HG03280 (cell line): ENCODE measurements around the gene CNTNAP4.
A peak's percentile ranks its signal among the peaks of the same experiment; 100 is the strongest.

Experiments used
- ATAC-seq: cut with Tn5 transposase; IDR thresholded peaks from one replicate; pipeline ENCODE4 v1.9.1; 2021; ENCODE audit warnings: mild to moderate bottlenecking, moderate library complexity; ENCODE audit not compliant: unreplicated experiment

Gene CNTNAP4

DNA sequence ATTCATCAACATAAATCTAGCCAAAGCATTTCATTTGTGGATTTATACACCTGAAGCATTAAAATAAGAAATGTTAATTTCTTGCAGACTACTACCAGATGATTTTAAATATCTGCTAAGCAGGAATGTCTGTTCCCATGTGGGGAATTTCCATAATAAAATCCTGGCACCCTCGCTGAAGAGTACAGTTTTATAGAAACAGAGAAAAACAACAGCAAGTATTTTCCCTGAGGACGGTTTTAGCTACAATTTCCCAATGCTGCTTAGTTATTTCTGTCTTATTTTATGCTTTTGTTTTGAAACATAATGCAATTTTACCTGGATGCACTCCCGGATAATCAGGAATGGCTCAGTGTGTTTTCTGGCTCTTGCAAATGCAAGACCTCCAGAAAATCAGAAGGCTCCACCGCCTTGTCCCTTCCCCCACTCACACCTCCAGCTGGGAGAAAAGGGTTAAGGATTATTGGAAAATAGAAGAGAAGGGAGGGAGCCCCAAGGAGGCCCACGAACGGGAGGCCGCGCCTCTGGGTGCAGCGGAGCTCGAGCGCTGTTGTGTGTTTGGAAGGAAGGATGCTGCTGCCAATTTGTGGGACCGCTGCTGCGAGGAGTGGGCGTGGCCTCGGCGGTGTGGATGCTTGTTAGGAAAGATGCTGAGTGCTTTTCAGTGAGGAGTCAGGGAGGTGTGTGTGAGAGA is at the start of gene CNTNAP4:
Gene CNTNAP4, plus strand, starts transcription at position 657 of the 694 bp plus-strand sequence. CDS start 262 bp downstream, outside the sequence.
- no peak for ATAC-seq

- no peak for ATAC-seq
Observed at GRCh38 chr16:76228546-76229146, 48.6 kb upstream of the CNTNAP4 start.

GRCh38 chr16:76232704-76233103 is 44.5 kb upstream of the CNTNAP4 start:
- no peak for ATAC-seq

- ATAC-seq = no peak
Observed at GRCh38 chr16:76235025-76235424, 42.2 kb upstream of the CNTNAP4 start.

DNA sequence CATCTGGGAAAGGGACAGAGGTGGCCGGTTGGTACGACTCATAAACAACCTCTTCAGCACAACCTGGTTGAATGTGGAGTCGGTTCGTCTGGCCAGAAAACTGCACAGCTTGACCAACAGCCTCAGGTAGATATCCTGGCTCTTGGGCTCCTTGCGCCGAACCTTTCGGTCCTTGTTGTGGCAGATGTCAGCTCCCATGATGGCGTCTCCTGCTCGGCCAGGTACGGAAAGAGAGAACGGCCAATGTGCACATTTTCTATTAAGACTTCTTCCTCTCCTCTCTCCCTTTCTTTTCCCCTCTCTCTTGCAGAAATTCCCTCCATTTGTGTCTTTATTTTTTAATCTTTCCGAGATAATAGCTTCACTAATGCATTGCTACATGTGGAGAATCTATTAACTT is 41.8 kb upstream of the CNTNAP4 start:
- no peak for ATAC-seq

GRCh38 chr16:76237471-76237870 is 39.7 kb upstream of the CNTNAP4 start:
- ATAC-seq = no peak

DNA sequence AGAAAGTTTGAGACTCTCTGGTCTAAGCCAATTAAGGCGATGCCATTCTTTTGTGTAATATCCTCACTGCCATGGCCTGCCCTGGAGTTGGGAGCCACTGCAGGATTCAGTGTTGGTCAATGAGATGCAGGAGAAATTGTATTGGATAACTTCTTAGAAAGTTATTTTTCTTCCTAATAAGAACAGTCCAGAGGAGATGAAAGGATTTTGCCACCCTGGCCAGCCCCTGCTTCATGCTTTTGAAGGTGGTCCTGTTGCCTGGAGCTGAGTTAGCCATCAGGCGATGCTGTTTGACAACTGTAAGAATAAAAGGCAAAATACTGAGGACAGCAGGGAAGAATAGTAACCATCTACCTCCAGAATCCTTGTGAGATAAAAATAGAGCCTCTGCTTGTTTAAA is 35.4 kb upstream of the CNTNAP4 start:
- no peak for ATAC-seq

GRCh38 chr16:76243620-76244019 is 33.6 kb upstream of the CNTNAP4 start:
- no peak for ATAC-seq

- no peak for ATAC-seq
Observed at GRCh38 chr16:76246587-76246986, 30.6 kb upstream of the CNTNAP4 start.

DNA sequence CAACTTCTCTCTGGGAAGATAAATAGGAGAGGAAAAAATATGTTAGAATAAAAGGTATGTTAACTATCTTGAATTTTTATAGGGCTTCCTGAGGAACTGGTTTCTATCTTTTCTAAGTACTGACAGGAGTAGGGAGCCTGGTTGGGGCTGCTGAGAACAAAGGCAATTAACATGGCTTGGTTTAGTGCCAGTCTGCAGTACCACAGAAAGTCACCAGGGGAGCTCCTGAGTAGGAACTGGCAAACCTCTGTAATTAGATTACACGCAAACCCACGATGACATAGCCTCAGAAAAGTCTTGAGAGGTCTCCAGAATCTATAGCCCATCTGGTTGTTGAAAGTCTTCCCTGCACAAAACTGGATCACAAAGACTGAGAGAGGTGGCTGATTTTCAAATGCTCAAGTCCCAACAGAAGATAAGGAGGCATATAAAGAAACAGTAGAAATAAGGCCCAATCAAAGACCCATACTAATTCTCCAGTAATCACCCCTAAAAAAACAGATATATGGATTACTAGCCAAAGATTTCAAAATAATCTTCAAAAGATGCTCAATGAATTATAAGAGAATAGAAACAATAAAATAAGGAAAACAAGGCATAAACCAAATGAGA is 11.7 kb upstream of the CNTNAP4 start:
- peak; percentile 92 for ATAC-seq

DNA sequence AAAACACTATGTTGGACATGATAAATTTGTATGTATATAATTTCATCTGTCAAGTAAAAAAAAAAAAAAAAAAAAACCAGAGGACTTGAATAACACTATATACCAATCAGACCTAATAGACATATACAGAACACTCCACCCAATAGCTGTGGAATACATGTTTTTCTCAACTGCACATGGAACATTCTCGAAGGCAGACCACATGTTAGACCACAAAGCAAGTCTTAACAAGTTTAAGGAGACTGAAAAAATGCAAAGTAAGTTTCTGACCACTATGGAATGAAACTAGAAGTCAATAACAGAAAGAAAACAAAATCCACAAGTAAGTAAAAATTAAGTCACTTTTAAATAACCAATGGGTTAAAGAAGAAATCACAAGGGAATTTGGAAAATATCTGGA is 8.4 kb upstream of the CNTNAP4 start:
- ATAC-seq = no peak

DNA sequence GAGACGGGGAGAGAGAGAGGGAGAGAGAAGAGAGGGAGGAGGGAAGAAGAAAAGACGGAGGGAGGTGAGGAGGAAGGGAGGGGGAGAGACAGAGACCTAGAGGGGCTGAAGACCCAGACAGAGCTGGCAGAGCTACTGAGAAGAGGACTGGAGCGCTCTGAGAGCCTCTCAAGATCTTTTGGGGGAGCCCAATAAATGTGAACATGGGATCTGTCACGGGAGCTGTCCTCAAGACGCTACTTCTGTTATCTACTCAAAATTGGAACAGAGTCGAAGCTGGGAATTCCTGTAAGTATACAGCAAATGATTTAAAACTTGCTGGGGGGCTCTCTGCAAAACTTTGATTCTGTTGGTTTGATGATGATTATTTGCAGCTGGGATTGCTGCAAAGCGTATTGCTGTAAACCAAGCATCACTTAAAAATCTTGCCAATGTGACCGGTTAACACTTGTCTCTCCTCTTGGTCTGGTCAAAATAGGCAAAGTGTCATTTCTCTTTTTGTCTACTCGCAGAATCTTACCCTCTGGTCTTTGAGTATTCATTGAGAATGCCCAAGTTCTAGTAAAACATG is 344 bp downstream of the CNTNAP4 start:
- ATAC-seq = no peak

DNA sequence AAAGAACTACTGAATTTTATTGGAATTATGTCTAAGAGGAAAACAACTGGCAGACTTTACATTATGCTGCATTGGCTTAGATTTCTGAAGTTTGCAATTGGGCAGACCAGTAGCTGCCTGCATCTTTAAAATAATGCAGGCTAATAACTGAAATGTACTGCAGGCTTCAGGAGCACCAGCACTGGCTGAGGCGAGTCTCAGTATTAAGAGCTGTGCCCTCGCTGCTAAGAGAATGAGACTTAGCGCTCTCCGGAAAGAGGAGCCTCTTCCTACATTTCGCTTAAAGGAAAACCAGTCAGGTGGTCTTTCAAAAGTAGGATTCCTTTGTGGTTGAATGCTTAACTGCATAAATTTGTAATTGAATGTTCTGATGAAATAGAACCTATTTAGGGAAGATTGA is 885 bp downstream of the CNTNAP4 start:
- no peak for ATAC-seq

- peak; percentile 55 for ATAC-seq
Observed at GRCh38 chr16:76278980-76279379, 1.8 kb downstream of the CNTNAP4 start.

- no peak for ATAC-seq
Observed at GRCh38 chr16:76280421-76281215, 3.4 kb downstream of the CNTNAP4 start.

DNA sequence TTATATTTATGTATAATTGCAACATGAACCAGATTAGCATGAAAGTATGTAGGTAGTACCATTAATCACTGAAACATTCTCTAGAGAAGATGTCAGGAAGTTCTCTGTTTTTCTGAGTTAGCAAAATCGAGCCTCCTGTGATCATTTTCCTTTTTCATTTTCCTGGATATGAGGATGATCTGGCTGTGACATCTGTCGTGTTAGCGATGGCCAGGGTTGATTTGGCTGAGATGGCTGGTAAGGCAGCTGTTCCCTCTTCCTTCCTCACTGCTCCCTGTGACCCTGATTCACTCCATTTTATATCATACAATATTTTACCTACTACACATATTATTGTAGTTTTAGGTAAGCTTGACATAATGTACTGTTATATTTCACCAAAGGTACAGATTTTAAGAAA is 10.3 kb downstream of the CNTNAP4 start:
- ATAC-seq = no peak

GRCh38 chr16:76292218-76292617 is 15.0 kb downstream of the CNTNAP4 start:
- no peak for ATAC-seq

DNA sequence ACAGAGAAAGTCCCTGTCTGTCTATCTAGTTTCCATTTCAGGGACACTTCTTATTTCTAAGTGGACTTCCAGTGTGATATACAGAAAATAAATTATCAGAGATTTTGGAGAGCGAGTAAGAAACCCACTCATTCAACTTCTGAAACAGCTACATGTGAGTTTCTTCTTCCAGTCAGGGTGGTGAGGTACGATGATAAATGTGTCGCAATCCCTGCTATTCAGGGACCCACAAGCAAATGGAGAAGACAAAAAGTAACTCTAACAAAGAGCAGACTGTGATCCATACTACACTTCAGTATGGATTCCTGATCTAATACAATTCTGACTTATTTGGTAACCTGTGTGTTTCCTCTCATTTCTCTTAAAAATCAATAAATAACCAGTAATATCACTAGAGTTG is 16.8 kb downstream of the CNTNAP4 start:
- no peak for ATAC-seq

GRCh38 chr16:76294396-76295214 is 17.4 kb downstream of the CNTNAP4 start:
- ATAC-seq = no peak

GRCh38 chr16:76297941-76298340 is 20.7 kb downstream of the CNTNAP4 start:
- no peak for ATAC-seq
